Tibial nerve (tissue), 3 donors: Measurements from ENCODE around the gene BDH2.

ENCODE experiments used
- POLR2A ChIP-seq, 2 donors: fragments of 450-650 bp; IDR thresholded peaks; one replicate each; pipeline ENCODE4 v1.6.1; 2017; ENCODE audit warnings: antibody characterized with exemption in 2 of 2, mild to moderate bottlenecking in 2 of 2, moderate library complexity in 2 of 2
- TF ChIP-seq, protein P1 (sequence below), 5 experiments: fragments of 200-600 bp in 3 of 5; fragments of 450-650 bp in 2 of 5; sonication (generic) in 3 of 5; IDR thresholded peaks; one replicate each; pipeline ENCODE4 v1.5.1; 2016 to 2019; ENCODE audit warnings: antibody characterized with exemption in 5 of 5, mild to moderate bottlenecking in 3 of 5, moderate library complexity in 2 of 5

DNA sequence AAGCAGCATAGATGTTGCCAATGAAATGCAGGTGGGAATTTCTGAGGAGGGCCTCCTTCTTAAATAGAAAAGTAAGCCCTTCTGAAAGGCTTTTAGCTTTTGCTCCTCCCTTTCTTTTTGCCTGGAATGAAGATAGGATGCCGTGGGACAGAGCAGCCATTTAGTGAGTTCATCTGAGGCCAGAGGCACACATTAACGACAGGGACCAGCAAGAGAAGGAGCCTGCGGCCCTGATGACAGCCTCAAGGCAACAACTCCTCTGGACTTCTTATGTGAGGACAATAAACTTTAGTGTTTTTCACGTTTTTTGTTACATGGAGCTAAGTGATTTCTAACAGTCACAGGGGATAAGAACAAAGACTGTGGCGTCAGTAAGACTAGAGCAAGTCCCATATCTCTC lies 1.1 kb upstream of the BDH2 start:
- TF ChIP-seq, protein P1, sequence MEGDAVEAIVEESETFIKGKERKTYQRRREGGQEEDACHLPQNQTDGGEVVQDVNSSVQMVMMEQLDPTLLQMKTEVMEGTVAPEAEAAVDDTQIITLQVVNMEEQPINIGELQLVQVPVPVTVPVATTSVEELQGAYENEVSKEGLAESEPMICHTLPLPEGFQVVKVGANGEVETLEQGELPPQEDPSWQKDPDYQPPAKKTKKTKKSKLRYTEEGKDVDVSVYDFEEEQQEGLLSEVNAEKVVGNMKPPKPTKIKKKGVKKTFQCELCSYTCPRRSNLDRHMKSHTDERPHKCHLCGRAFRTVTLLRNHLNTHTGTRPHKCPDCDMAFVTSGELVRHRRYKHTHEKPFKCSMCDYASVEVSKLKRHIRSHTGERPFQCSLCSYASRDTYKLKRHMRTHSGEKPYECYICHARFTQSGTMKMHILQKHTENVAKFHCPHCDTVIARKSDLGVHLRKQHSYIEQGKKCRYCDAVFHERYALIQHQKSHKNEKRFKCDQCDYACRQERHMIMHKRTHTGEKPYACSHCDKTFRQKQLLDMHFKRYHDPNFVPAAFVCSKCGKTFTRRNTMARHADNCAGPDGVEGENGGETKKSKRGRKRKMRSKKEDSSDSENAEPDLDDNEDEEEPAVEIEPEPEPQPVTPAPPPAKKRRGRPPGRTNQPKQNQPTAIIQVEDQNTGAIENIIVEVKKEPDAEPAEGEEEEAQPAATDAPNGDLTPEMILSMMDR (IDR thresholded peaks at IDR 0.05): no peak
- no peak for TF ChIP-seq POLR2A (IDR thresholded peaks at IDR 0.05)
